H1 (cell line): ENCODE data around the gene MAN1A2. TPM values are rescaled to one million over a fixed set of nuclear protein-coding genes. Genes with fewer than 3 reads are reported as not detected.
"Not testable (repeated sequence)": the region's sequence is repeated elsewhere in the genome, so short reads cannot be mapped to it uniquely, and the experiment has no call there.

Experiments used
- CTCF ChIA-PET: fragments of 300-600 bp; sonication (Branson Sonifier 250); formaldehyde crosslinking; loops from one replicate; lab custom pipeline; 2021; ENCODE audit not compliant: partially characterized antibody; lab: Charles Lee
- POLR2A ChIA-PET: fragments of 300-600 bp; sonication (Branson Sonifier 250); formaldehyde crosslinking; loops from one replicate; lab custom pipeline; 2021; ENCODE audit warnings: inconsistent platforms; ENCODE audit not compliant: partially characterized antibody; lab: Charles Lee
- DNase-seq, 2 experiments: peaks; one replicate each; pipeline versions ENCODE4 v3.0.0 to v3.0.0-alpha.2; 2010 to 2022; ENCODE audit warnings: low spot score in 2 of 2, low read depth in 1 of 2, mixed read lengths in 1 of 2
- FAIRE-seq: peaks from 2 replicates; lab custom pipeline; 2011; peaks lifted over from hg19 to GRCh38; lab: Jason Lieb, UNC
- H2AFZ ChIP-seq: 2 replicates; pipeline ENCODE4 v1.8.1; 2012; ENCODE audit warnings: low read length, inconsistent platforms
- H2AK5ac ChIP-seq: 2 replicates; pipeline ENCODE4 v1.6.1; 2013; ENCODE audit warnings: low read depth, low read length
- H2BK120ac ChIP-seq: replicated peaks from 2 replicates; pipeline ENCODE3; 2013; ENCODE audit warnings: low read depth, low read length, inconsistent platforms
- H2BK12ac ChIP-seq: 2 replicates; pipeline ENCODE4 v1.6.1; 2013; ENCODE audit warnings: low read depth, low read length
- H2BK15ac ChIP-seq: 2 replicates; pipeline ENCODE4 v1.6.1; 2013; ENCODE audit warnings: low read length
- H2BK20ac ChIP-seq: 2 replicates; pipeline ENCODE4 v1.6.1; 2013; ENCODE audit warnings: low read length
- H2BK5ac ChIP-seq: 2 replicates; pipeline ENCODE4 v1.6.1; 2013; ENCODE audit warnings: low read depth, low read length
- H3K14ac ChIP-seq: 2 replicates; pipeline ENCODE4 v1.6.1; 2013; ENCODE audit warnings: inconsistent platforms; ENCODE audit not compliant: insufficient read length
- H3K18ac ChIP-seq: 2 replicates; pipeline ENCODE4 v1.6.1; 2013; ENCODE audit warnings: low read length; ENCODE audit errors: extremely low read depth
- H3K23ac ChIP-seq: 2 replicates; pipeline ENCODE4 v1.6.1; 2013; ENCODE audit warnings: inconsistent platforms; ENCODE audit not compliant: insufficient read length
- H3K23me2 ChIP-seq: 2 replicates; pipeline ENCODE4 v1.6.1; 2013; ENCODE audit warnings: low read depth, low read length
- H3K27ac ChIP-seq: 2 replicates; pipeline ENCODE4 v1.6.1; 2011; ENCODE audit warnings: low read depth, low read length, inconsistent platforms
- H3K27me3 ChIP-seq, 4 experiments: replicated peaks in 1 of 4; 1 replicate in 1 of 4; 2 replicates in 3 of 4; pipeline versions ENCODE4 v1.6.1 to v1.8.1; 2011 to 2013; ENCODE audit warnings: low read length in 3 of 4, mild to moderate bottlenecking in 3 of 4, inconsistent platforms in 2 of 4, mixed read lengths in 2 of 4, moderate library complexity in 1 of 4; ENCODE audit not compliant: control insufficient read depth in 3 of 4, insufficient read depth in 3 of 4; ENCODE audit errors: extremely low read depth in 1 of 4
- H3K36me3 ChIP-seq, 4 experiments: 2 replicates each; pipeline versions ENCODE4 v1.6.1 to v1.8.1; 2011 to 2013; ENCODE audit warnings: mild to moderate bottlenecking in 4 of 4, low read length in 3 of 4, moderate library complexity in 2 of 4, control low read depth in 1 of 4, inconsistent platforms in 1 of 4; ENCODE audit not compliant: insufficient read depth in 4 of 4, control insufficient read depth in 2 of 4
- H3K4ac ChIP-seq: replicated peaks from 2 replicates; pipeline ENCODE3; 2013; ENCODE audit warnings: low read length, low read depth, mixed read lengths, inconsistent platforms; ENCODE audit not compliant: insufficient read length
- H3K4me1 ChIP-seq, 4 experiments: replicated peaks in 1 of 4; 1 replicate in 1 of 4; 2 replicates in 3 of 4; pipeline versions ENCODE4 v1.6.1 to v1.8.1; 2011 to 2013; ENCODE audit warnings: low read length in 3 of 4, inconsistent platforms in 2 of 4, mixed read lengths in 1 of 4; ENCODE audit not compliant: insufficient read depth in 4 of 4, control insufficient read depth in 3 of 4
- H3K4me2 ChIP-seq, 2 experiments: 2 replicates each; pipeline versions ENCODE4 v1.6.1 to v1.8.1; 2011 to 2013; ENCODE audit warnings: low read depth in 2 of 2, low read length in 2 of 2, control low read depth in 1 of 2, inconsistent platforms in 1 of 2, mild to moderate bottlenecking in 1 of 2; ENCODE audit not compliant: insufficient read depth in 1 of 2
- H3K4me3 ChIP-seq, 4 experiments: fragments of 200-600, 300-600 bp in 1 of 4; sonication (generic), shearing (Covaris generic), sonication (Bioruptor Twin) in 1 of 4; 2 replicates each; pipeline versions ENCODE4 v1.5.1 to v1.8.1; 2011 to 2016; ENCODE audit warnings: low read length in 4 of 4, low read depth in 3 of 4, control low read depth in 2 of 4, inconsistent platforms in 2 of 4, mild to moderate bottlenecking in 2 of 4, mixed read lengths in 1 of 4, moderate library complexity in 1 of 4; ENCODE audit not compliant: insufficient read depth in 2 of 4; ENCODE audit errors: extremely low read depth in 1 of 4
- H3K56ac ChIP-seq: replicated peaks from 2 replicates; pipeline ENCODE3; 2013; ENCODE audit warnings: low read depth, mild to moderate bottlenecking, mixed read lengths, low read length, inconsistent platforms; ENCODE audit not compliant: insufficient read length
- H3K79me1 ChIP-seq: 2 replicates; pipeline ENCODE4 v1.6.1; 2013; ENCODE audit warnings: low read depth, low read length, control low read depth
- H3K79me2 ChIP-seq, 2 experiments: 2 replicates each; pipeline versions ENCODE4 v1.6.1 to v1.8.1; 2012 to 2013; ENCODE audit warnings: low read length in 2 of 2, mild to moderate bottlenecking in 2 of 2, inconsistent platforms in 1 of 2; ENCODE audit not compliant: insufficient read depth in 2 of 2, control insufficient read depth in 1 of 2
- H3K9ac ChIP-seq, 4 experiments: replicated peaks in 1 of 4; 1 replicate in 1 of 4; 2 replicates in 3 of 4; pipeline versions ENCODE4 v1.6.1 to v1.8.1; 2011 to 2013; ENCODE audit warnings: low read depth in 3 of 4, low read length in 3 of 4, control low read depth in 2 of 4, mild to moderate bottlenecking in 2 of 4, moderate library complexity in 2 of 4, inconsistent platforms in 1 of 4; ENCODE audit errors: extremely low read depth in 1 of 4
- H3K9me3 ChIP-seq, 2 experiments: 2 replicates each; pipeline versions ENCODE4 v1.6.1 to v1.8.1; 2012 to 2013; ENCODE audit warnings: mild to moderate bottlenecking in 2 of 2, moderate library complexity in 2 of 2, control low read depth in 1 of 2, inconsistent platforms in 1 of 2, low read depth in 1 of 2, low read length in 1 of 2, mixed read lengths in 1 of 2; ENCODE audit not compliant: insufficient read depth in 2 of 2
- H4K20me1 ChIP-seq, 2 experiments: replicated peaks in 1 of 2; 2 replicates each; pipeline versions ENCODE3 to v1.8.1; 2011 to 2013; ENCODE audit warnings: inconsistent platforms in 2 of 2, low read length in 2 of 2, mild to moderate bottlenecking in 1 of 2; ENCODE audit not compliant: insufficient read depth in 2 of 2, control insufficient read depth in 1 of 2
- H4K5ac ChIP-seq: 2 replicates; pipeline ENCODE4 v1.6.1; 2013; ENCODE audit warnings: low read length, low read depth, mixed read lengths, inconsistent platforms; ENCODE audit not compliant: insufficient read length
- H4K8ac ChIP-seq: 2 replicates; pipeline ENCODE4 v1.8.0; 2013; ENCODE audit warnings: mild to moderate bottlenecking, moderate library complexity, low read length, inconsistent platforms; ENCODE audit not compliant: insufficient read depth; ENCODE audit errors: extremely low read depth
- H4K91ac ChIP-seq: replicated peaks from 2 replicates; pipeline ENCODE3; 2013; ENCODE audit warnings: low read length, mixed read lengths, inconsistent platforms; ENCODE audit not compliant: insufficient read length
- KDM1A ChIP-seq: fragments of 200-600, 300-600 bp; sonication (generic); IDR thresholded peaks from 2 replicates; pipeline ENCODE4 v1.7.1; 2016; ENCODE audit warnings: mild to moderate bottlenecking, low read length, borderline replicate concordance
- WGBS, 2 experiments: shearing (Covaris generic) in 1 of 2; methylation state at CpG; one replicate each; pipeline versions ENCODE4 v1.1.6 to v1.1.7; 2013 to 2015; ENCODE audit warnings: low lambda C conversion rate in 2 of 2, mixed read lengths in 2 of 2, inconsistent platforms in 1 of 2, low coverage in 1 of 2, missing lambda C conversion rate in 1 of 2; ENCODE audit not compliant: insufficient replicate concordance in 2 of 2, insufficient coverage in 1 of 2, insufficient read length in 1 of 2; ENCODE audit errors: extremely low coverage in 1 of 2, missing lambda C conversion rate in 1 of 2; 5-methylcytosine and 5-hydroxymethylcytosine counted together
- polyA plus RNA-seq, 7 experiments: library from polyadenylated mRNA; depleted of rRNA in 3 of 7; stranded (reverse) in 5 of 7; unstranded in 2 of 7; fragments of >200 nt in 5 of 7; fragments of 200-250 nt in 2 of 7; gene quantifications; 1 replicate in 5 of 7; 2 replicates in 1 of 7; 4 replicates in 1 of 7; pipeline versions ENCODE4 v1.2.1 to v1.2.3, GENCODE V29; 2011 to 2013; ENCODE audit warnings: missing spikeins in 2 of 7, mixed read lengths in 2 of 7
- total RNA-seq: library from RNA; stranded (reverse); fragmentation: NEBNext Ultra II Directional; extraction: Animal tissue kit (Norgen Biotek cat#: 25700); gene quantifications from 2 replicates; pipeline ENCODE4 v1.2.1, GENCODE V29; 2021

MAN1A2 gene
- total and polyA plus RNA-seq, 2 of the 8 experiments (the other 6 are each of a cell fraction or from before 2014, with no cell fraction given) = 5.5 to 18.8 TPM

DNA sequence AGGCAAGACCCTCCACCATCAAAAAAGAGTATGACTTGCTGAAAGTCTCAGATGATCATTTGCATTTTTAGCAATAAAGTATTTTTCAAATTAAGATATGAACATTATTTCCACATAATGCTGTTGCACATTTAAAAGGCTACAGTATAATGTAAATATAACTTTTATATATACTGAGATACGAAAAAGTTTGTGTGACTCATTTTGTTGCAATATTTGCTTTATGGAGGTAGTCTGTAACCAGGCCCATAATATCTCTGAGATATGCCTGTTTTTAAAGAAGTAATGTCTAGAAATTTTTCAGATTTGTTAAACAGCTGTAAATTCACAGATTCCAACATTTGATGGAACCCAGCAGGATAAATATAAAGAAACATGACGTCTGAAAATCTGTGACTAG, 86.7 kb downstream of the MAN1A2 start:
- WGBS, 2 experiments = 83% methylated on average over 2 of the region's 2 CpGs; no CpG with 5 or more reads in 1 of the 2 experiments
- H3K27ac ChIP-seq = no peak overlapping the region
- H3K36me3 ChIP-seq = no peaks in the 10 kb centered on the region; a peak in 1 of 8 replicates
- no peak overlapping the region for H3K56ac ChIP-seq
- H2BK20ac ChIP-seq = no peak overlapping the region
- no peaks in the 10 kb centered on the region for H3K79me2 ChIP-seq
- no peak overlapping the region for H4K8ac ChIP-seq
- POLR2A ChIA-PET = no interaction called here
- H4K5ac ChIP-seq = no peak overlapping the region
- H4K20me1 ChIP-seq = no peaks in the 10 kb centered on the region
- no peak overlapping the region for H3K4ac ChIP-seq
- no peak overlapping the region for H3K18ac ChIP-seq
- H3K4me2 ChIP-seq = no peak overlapping the region
- no peaks in the 10 kb centered on the region for H3K79me1 ChIP-seq
- no peak overlapping the region for H2BK120ac ChIP-seq
- H3K9me3 ChIP-seq = 0 out of 4 replicates have a peak, but pooled peaks cover 0 to 3% of the 10 kb centered on the region in 2 experiments
- no peak overlapping the region for H2BK12ac ChIP-seq
- no peak overlapping the region for H2AK5ac ChIP-seq
- H3K23me2 ChIP-seq = no peaks in the 10 kb centered on the region
- CTCF ChIA-PET = no interaction called here
- no peak overlapping the region for H4K91ac ChIP-seq
- no peak overlapping the region for H3K4me3 ChIP-seq
- FAIRE-seq = no peak
- H3K4me1 ChIP-seq = no peaks in the 10 kb centered on the region
- H3K9ac ChIP-seq = no peak overlapping the region
- no peak for TF ChIP-seq KDM1A
- no peak for DNase-seq
- no peak overlapping the region for H2BK15ac ChIP-seq
- H2BK5ac ChIP-seq = no peak overlapping the region
- no peak overlapping the region for H3K23ac ChIP-seq
- no peak overlapping the region for H3K14ac ChIP-seq
- H2AFZ ChIP-seq = no peak overlapping the region
- H3K27me3 ChIP-seq = no peaks in the 10 kb centered on the region

DNA sequence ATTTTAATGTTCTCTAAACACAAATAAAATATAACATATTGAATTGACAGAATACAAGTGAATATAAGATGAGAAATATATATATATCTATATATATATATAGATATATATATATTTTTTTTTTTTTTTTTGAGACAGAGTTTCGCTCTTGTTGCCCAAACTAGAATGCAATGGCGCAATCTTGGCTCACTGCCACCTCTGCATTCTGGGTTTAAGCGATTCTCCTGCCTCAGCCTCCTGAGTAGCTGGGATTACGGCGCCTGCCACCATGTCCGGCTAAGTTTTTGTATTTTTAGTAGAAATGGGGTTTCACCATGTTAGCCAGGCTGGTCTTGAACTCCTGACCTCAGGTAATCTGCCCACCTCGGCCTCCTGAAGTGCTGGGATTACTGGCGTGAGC, 91.2 kb downstream of the MAN1A2 start:
- H2AFZ ChIP-seq, H3K4me3 ChIP-seq, H2BK15ac ChIP-seq, H3K9me3 ChIP-seq, H3K14ac ChIP-seq, H4K8ac ChIP-seq, H3K27ac ChIP-seq, POLR2A ChIA-PET, H2BK20ac ChIP-seq, H3K27me3 ChIP-seq, H3K4ac ChIP-seq, H3K4me1 ChIP-seq, DNase-seq, CTCF ChIA-PET, H3K18ac ChIP-seq, H3K4me2 ChIP-seq, H3K56ac ChIP-seq, H3K23ac ChIP-seq, H3K36me3 ChIP-seq, H2AK5ac ChIP-seq, H3K9ac ChIP-seq, H4K91ac ChIP-seq, H3K23me2 ChIP-seq, H3K79me1 ChIP-seq, H2BK12ac ChIP-seq, H4K20me1 ChIP-seq, H4K5ac ChIP-seq, H2BK5ac ChIP-seq, FAIRE-seq, H3K79me2 ChIP-seq, H2BK120ac ChIP-seq: not testable (repeated sequence)
- WGBS, 2 experiments = 91% methylated on average over 8 of the region's 8 CpGs; no CpG with 5 or more reads in 1 of the 2 experiments
